HG03457 (cell line): Measurements from ENCODE around the gene FGFR4.
A peak's percentile ranks its signal among the peaks of the same experiment; 100 is the strongest.
"Not testable (repeated sequence)": the region's sequence is repeated elsewhere in the genome, so short reads cannot be mapped to it uniquely, and the experiment has no call there.

Experiments used
- ATAC-seq: cut with Tn5 transposase; IDR thresholded peaks from one replicate; pipeline ENCODE4 v1.9.1; 2021; ENCODE audit warnings: moderate number of reproducible peaks; ENCODE audit not compliant: unreplicated experiment

Gene FGFR4

DNA sequence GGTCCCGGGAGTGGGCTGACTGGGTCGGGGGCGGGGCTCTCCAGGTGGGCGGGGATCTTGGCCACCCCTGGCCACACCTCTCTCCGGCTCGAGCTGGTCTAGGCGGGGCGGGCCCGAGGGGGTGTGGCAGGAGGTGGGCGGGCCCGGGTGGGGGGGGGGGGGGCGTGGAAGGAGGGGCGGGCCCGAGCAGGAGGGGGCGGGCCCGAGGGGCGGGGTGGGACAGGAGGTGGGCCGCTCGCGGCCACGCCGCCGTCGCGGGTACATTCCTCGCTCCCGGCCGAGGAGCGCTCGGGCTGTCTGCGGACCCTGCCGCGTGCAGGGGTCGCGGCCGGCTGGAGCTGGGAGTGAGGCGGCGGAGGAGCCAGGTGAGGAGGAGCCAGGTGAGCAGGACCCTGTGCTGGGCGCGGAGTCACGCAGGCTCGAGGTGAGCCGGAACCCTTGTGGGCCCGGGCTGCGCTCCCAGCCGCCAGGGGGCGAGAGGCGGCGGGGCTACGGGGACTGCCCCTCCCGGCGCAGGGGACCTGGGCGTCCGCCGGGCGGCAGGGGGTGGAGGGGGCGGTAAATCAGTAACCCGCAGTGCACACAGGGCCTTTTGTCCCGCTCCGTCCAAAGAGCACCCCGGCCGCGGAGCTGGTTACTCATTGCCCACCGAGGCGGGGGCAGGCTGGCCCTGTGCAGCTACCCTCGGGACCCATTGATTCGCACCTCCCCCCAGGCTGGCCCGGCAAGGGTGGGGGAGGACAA, at the start of gene FGFR4:
FGFR4 (plus strand) TSS at position 262 of the 744 bp plus-strand sequence. CDS start 2,688 bp downstream, outside the sequence.
- peak; percentile 56 for ATAC-seq

DNA sequence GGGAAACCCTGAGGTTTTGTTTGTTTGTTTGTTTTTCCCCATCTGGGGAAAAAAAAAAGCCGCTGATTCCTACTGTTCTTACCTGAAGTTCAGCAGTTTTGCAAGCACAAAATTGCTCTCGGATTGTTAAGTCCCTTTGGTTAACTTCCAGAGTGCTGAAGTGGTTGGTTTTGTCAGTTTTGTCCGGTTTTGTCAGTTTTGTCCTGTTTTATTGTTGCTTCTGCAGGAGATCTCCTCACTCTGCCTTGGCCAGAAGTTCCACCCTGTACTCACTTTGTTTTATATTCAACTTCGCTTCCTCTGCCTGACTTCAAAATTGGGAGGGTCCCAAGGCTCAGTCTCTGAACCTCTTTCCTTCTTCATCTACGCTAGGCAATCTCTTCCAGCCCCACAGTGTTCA, 49.8 kb upstream of the FGFR4 start:
- ATAC-seq, result no peak

DNA sequence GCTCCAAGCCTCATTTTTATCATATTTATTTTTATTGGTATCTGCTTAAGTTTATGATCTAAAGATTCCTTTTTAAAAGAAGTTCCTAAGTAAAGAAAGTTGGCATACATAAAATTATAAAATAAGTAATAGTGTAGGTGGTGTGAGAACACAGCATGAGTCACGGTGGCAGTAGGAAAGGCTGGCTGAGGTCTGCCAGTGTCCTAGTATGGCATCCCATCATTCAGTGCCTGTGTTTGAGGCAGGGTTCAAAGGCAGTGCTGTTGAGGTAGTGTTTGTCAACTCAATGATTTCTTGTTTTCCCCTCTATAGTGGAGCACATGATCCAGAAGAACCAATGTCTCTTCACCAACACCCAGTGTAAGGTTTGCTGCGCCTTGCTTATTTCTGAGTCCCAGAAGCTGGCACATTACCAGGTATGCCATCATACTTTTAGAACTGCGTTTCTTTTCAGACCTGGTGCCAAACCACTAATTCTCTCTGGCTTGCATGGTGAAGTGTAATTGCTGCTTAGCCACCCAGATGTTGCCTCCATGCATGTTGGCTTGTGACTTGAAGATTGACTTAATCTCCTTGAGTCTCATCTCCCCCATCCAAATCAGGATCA, 45.8 kb upstream of the FGFR4 start:
- no peak for ATAC-seq

DNA sequence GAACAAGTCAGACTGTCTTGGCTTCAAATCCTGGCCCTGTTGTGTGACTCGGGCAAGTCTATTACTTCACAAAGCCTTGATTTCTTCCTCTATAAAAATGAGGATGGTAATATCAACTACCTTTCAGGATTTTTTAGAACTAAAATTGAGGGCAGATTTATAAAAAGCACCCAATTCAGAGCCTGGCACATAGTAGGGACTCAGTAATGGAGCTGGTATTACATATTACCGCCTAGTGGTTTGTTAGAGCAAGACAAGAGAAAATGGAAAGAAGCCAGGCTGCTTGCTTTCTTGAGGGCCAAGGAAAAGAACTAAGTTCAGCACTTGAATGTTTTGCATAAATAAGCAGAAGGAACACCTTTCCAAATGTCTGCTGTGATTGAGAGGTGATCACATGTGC, 44.8 kb upstream of the FGFR4 start:
- ATAC-seq, result no peak

- no peak for ATAC-seq
Observed at GRCh38 chr5:177043114-177043513, 43.6 kb upstream of the FGFR4 start.

DNA sequence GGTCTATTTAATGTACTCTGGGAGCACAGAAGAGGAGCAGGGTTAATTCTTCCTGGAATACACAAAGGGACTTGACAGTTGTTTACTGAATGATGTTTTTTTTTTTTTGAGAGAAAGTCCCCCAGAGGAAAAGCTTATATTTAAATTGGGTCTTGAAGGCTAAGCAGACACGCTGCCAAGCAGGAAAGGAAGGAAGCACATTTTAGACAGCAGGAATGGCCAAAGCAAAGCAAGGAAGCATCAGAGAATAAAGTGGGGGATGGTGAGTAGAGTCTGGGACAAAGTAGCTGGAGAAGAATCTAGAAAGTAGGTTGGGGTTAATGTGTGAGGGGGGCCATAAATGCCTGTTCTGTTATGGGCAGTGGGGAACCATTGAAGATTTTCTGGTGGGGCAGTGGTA, 42.8 kb upstream of the FGFR4 start:
- no peak for ATAC-seq

GRCh38 chr5:177044641-177045040, 42.1 kb upstream of the FGFR4 start:
- no peak for ATAC-seq

DNA sequence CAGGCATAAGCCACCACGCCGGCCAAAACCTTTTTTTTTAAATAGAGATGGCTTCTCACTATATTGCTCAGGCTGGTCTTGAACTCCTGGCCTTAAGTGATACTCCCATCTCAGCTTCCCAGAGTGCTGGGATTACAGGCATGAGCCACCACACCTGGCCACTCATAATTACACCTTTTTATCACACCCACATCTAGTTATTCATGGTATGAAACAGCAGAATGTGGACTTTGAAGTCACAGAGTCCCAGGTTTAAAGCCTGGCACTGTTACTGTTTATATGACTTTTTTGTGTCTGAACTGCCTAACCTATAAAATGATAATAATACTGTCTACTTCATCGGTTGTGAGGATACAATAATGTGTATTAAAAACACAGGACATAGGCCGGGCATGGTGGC, 41.1 kb upstream of the FGFR4 start:
- no peak for ATAC-seq

DNA sequence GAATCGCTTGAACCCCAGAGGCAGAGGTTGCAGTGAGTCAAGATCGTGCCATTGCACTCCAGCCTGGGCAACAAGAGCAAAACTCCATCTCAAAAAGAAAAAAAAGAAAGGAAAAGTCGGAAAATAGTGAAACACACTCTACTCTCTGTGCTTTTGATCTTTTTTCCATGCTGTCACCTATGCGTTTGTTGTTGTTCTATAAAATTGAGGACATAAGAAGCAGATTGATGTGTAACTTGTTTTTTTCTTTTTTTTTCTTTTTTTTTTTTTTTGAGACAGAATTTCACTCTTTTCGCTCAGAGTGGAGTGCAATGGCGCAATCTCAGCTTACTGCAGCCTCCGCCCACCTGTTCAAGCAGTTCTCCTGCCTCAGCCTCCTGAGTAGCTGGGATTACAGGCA, 38.2 kb upstream of the FGFR4 start:
- ATAC-seq, result not testable (repeated sequence)

GRCh38 chr5:177049285-177049684, 37.4 kb upstream of the FGFR4 start:
- ATAC-seq, result no peak

- no peak for ATAC-seq
Observed at GRCh38 chr5:177064500-177065277, 22.0 kb upstream of the FGFR4 start.

GRCh38 chr5:177065491-177065890, 21.2 kb upstream of the FGFR4 start:
- no peak for ATAC-seq

DNA sequence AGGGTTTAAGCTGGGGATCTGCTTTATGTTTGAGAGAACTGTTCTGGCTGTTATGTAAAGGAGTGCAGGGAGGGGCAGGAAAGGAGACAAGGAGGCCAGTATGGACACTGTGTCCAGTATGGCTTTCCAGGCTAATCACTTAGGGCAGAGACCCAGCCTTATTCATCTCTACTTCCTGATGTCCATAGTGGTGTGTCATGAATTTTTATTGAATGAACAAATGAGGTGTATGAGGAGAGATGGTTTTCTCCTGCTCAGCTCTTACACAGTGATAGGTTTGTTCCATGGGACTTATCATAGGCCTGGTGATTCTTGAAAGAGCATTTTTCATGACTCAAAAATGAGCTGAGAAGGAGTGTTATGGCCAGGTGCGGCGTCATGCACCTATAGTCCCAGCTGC, 20.5 kb upstream of the FGFR4 start:
- ATAC-seq, result no peak

GRCh38 chr5:177067503-177067902, 19.2 kb upstream of the FGFR4 start:
- no peak for ATAC-seq

DNA sequence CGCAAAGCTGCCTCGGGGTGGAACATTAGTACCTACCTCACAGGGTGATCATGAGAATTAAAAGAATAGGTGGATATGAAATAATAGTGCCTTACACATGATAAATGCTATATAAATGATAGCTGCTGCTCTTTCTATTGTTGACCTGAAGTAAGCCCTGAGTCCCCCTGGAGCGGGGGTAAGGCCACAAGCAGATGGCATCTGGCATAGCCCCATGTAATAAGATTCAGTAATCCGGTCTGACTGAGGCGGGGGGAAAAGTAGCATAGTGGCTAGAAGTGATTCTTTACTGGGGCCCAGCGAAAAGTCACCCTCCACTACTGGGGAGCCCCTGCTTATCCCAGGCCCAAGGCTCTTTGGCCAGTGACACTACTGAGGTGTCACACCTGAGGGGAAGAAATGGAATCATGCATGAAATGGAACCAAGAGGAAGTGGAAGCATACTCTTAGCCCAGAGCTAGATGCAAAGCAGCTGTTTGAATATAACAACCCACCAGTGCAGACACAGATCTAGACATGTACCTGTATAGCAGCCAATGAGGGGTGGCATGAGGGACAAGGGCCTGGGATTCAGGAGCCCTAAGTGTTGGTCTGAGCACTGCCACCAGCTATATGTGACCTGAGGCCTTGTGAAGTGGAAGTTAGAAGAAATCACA, 16.1 kb upstream of the FGFR4 start:
- ATAC-seq, result no peak

DNA sequence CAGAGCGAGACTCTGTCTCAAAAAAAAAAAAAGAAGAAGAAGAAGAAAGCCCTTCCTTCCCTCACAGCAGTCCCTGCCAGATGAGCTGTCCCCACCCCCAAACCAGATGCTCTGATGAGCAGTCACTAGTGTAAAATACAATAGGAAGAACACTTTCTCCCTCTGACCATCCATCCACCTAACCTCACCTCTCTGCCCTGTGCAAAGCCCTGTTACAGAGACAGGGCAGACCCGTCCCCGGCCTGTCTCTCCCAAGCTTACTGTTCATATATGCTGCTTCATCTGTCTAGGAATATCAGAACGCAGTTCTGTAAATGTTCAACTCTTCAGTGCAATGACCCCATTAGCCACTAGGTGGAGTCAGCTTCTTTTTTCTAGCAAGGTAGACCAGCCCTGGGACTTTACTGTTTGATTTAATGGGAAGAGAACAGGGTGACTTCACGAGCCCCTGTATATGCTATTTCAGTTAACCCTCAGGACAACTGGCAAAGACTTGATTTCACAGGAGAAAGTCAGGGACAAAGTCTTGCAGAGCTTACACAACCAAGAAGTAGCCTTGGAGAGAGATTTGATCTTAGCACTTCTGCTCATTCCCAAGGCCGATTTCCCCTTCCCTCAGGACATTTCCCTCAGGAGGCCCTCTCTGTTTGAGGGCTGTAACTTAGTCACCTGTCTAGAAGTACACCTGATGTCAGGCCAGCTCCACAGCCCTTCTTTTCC, 14.9 kb upstream of the FGFR4 start:
- no peak for ATAC-seq

GRCh38 chr5:177077335-177077734, 9.4 kb upstream of the FGFR4 start:
- ATAC-seq, result no peak

- no peak for ATAC-seq
Observed at GRCh38 chr5:177079606-177080005, 7.1 kb upstream of the FGFR4 start.

DNA sequence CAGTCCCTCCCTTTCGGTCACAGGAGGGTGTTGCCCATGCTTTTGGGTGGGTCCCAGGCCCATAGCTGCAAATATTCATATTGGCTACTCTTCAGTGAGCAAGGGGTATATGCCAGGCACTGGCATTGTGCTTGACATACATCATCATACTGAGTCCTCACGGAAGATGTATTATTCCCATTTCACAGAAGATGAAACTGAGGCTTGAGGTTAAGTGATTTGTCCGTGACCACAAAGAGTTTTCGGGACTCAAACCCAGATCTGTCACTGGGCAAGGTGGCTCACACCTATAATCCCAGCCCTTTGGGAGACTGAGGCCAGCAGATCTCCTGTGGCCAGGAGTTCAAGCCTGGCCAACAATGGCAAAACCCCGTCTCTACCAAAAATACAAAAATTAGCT, 6.5 kb upstream of the FGFR4 start:
- ATAC-seq, result no peak

DNA sequence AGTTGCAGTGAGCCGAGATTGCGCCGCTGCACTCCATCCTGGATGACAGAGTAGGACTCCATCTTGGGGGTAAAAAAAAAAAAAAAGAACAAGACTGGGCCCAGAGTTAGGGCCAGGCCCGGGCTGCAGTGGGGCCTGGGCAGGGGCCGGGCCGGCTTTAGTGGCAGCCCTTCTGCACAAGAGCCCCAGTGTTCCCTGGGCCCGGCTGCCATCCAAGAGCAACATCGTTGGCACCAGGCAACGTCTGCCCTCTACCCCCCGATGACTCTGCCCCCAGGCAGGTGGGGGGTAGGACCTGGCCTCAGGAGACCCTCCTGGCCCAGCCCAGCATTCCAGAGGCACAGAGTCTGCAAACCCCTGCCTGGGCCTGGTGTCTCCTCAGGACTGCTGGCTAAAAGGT, 4.9 kb upstream of the FGFR4 start:
- ATAC-seq, result no peak

DNA sequence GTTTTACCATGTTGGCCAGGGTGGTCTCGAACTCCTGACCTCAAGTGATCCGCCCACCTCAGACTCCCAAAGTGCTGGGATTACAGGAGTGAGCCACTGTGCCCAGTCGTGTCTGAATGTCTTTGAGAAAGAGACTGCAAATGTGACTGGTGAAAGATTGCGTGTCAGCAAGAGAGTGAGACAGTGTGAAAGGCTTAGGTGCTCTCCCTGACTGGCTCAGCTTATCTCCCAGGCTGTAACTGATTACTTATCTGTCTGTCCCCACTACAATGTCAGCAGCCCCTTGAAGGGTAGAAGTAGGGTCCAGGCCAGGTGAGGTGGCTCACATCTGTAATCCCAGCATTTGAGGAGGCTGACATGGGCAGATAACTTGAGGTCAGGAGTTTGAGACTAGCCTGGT, 3.4 kb upstream of the FGFR4 start:
- no peak for ATAC-seq
